GM12878 (cell line): ENCODE data around the gene CCDC97. TPM values are rescaled to one million over a fixed set of nuclear protein-coding genes. Genes with fewer than 3 reads are reported as not detected.

Experiments used
- BHLHE40 ChIP-seq, 2 experiments: fragments of 450-650 bp in 1 of 2; IDR thresholded peaks; 2 replicates each; pipeline ENCODE4 v1.6.1; 2011 to 2017; ENCODE audit warnings: low read depth in 2 of 2, borderline replicate concordance in 1 of 2, improper control_type of control experiment in 1 of 2, low read length in 1 of 2, mild to moderate bottlenecking in 1 of 2
- IKZF2 ChIP-seq, 2 experiments: fragments of 450-650 bp; IDR thresholded peaks; 2 replicates each; pipeline ENCODE4 v1.6.1; 2017; ENCODE audit warnings: mild to moderate bottlenecking in 2 of 2, moderate library complexity in 2 of 2
- MTA2 ChIP-seq: fragments of 450-650 bp; IDR thresholded peaks from 2 replicates; pipeline ENCODE4 v1.6.1; 2016; ENCODE audit warnings: low read depth, mild to moderate bottlenecking, moderate library complexity
- NBN ChIP-seq: fragments of 450-650 bp; IDR thresholded peaks from 2 replicates; pipeline ENCODE4 v1.6.1; 2016
- NR2C1 ChIP-seq: fragments of 450-650 bp; IDR thresholded peaks from 2 replicates; pipeline ENCODE4 v1.6.1; 2017; ENCODE audit warnings: antibody characterized with exemption, mild to moderate bottlenecking, moderate library complexity
- NRF1 ChIP-seq: conservative IDR thresholded peaks from 2 replicates; pipeline ENCODE4 v1.6.1; 2011; ENCODE audit warnings: mild to moderate bottlenecking, low read depth, low read length, improper control_type of control experiment
- POU2F2 ChIP-seq: IDR thresholded peaks from 3 replicates; pipeline ENCODE4 v1.6.1; 2011; ENCODE audit warnings: low read depth, mild to moderate bottlenecking, low read length, borderline replicate concordance
- SMAD5 ChIP-seq: IDR thresholded peaks from 2 replicates; pipeline ENCODE4 v1.6.1; 2016; ENCODE audit warnings: antibody characterized with exemption, low read depth
- SMARCA5 ChIP-seq: fragments of 450-650 bp; IDR thresholded peaks from 2 replicates; pipeline ENCODE4 v1.6.1; 2017; ENCODE audit warnings: mild to moderate bottlenecking
- polyA plus RNA-seq, 11 experiments: library from polyadenylated mRNA; depleted of rRNA in 4 of 11; unstranded in 6 of 11; stranded (reverse) in 5 of 11; fragments of >200 nt; fragmentation: Nextera tagmentation in 4 of 11; fragmentation: Illumina TruSeq in 1 of 11; extraction: Ambion mirVana in 4 of 11; extraction: Trizol in 1 of 11; gene quantifications; 1 replicate in 1 of 11; 2 replicates in 10 of 11; pipeline versions ENCODE4 v1.2.1 to v1.2.3, GENCODE V29; 2011 to 2016; ENCODE audit warnings: inconsistent platforms in 2 of 11, missing spikeins in 2 of 11, low read depth in 1 of 11
- total RNA-seq, 4 experiments: library from RNA; depleted of rRNA in 3 of 4; stranded (reverse); fragments of >200 nt in 3 of 4; fragmentation: Illumina TruSeq in 1 of 4; extraction: Trizol in 1 of 4; gene quantifications; 2 replicates each; pipeline versions ENCODE4 v1.2.1 to v1.2.3, GENCODE V29; 2013 to 2021
- TF ChIP-seq, protein P1 (sequence below): fragments of 450-650 bp; IDR thresholded peaks from 2 replicates; pipeline ENCODE4 v1.6.1; 2017; ENCODE audit warnings: low read depth, mild to moderate bottlenecking, moderate library complexity
- TF ChIP-seq, protein P2 (sequence below): fragments of 450-650 bp; IDR thresholded peaks from 2 replicates; pipeline ENCODE4 v1.6.1; 2016; ENCODE audit warnings: mild to moderate bottlenecking
- TF ChIP-seq, protein P3 (sequence below): fragments of 450-650 bp; IDR thresholded peaks from 2 replicates; pipeline ENCODE4 v1.6.1; 2016; ENCODE audit warnings: mild to moderate bottlenecking, moderate library complexity, borderline replicate concordance

Gene CCDC97
- total and polyA plus RNA-seq, 10 of the 15 experiments (the other 5 are each of a cell fraction or from before 2014, with no cell fraction given) = 1.8 to 34.1 (median 18.8) TPM

DNA sequence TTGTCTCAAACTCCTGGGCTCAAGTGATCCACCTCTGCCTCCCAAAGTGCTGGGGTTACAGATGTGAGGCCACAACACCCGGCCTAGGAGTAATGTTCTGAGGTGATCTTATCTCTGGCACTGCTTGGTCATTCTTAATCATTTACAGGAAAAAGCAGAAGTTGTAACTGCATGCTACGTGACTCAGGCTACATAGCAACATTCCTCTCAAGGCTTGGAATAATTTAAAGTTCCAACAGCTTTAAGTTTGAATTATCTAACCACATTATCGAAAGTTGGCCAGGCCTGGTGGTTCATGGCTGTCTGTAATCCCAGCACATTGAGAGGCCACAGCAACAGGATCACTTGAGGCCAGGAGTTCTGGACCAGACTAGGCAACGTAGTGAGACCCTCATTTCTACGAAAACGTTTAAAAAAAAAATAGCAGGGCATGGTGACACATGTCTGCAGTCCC, 57.9 kb downstream of the CCDC97 start (continued):
- TF ChIP-seq, protein P1, sequence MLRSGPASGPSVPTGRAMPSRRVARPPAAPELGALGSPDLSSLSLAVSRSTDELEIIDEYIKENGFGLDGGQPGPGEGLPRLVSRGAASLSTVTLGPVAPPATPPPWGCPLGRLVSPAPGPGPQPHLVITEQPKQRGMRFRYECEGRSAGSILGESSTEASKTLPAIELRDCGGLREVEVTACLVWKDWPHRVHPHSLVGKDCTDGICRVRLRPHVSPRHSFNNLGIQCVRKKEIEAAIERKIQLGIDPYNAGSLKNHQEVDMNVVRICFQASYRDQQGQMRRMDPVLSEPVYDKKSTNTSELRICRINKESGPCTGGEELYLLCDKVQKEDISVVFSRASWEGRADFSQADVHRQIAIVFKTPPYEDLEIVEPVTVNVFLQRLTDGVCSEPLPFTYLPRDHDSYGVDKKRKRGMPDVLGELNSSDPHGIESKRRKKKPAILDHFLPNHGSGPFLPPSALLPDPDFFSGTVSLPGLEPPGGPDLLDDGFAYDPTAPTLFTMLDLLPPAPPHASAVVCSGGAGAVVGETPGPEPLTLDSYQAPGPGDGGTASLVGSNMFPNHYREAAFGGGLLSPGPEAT = peak; percentile 82
- TF ChIP-seq NBN (0 out of 2 replicates have a peak, but pooled peaks have one; percentile 37), IKZF2 (IDR thresholded peaks at IDR 0.05) (peak; percentile 85 to 91), SMAD5 (no peak), BHLHE40 (IDR thresholded peaks at IDR 0.05; ENCODE audit: borderline replicate concordance in 1 of 2, low read depth in 2 of 2, low read length in 1 of 2) (0 out of 4 replicates have a peak, but pooled peaks of 1 of the 2 experiments have one; percentile 10), SMARCA5 (0 out of 2 replicates have a peak, but pooled peaks have one; percentile 5), POU2F2 (no peak), NR2C1 (no peak), MTA2 (peak; percentile 48; the same call in 1 of the 2 replicates), NRF1 (no peak)
- TF ChIP-seq, protein P2, sequence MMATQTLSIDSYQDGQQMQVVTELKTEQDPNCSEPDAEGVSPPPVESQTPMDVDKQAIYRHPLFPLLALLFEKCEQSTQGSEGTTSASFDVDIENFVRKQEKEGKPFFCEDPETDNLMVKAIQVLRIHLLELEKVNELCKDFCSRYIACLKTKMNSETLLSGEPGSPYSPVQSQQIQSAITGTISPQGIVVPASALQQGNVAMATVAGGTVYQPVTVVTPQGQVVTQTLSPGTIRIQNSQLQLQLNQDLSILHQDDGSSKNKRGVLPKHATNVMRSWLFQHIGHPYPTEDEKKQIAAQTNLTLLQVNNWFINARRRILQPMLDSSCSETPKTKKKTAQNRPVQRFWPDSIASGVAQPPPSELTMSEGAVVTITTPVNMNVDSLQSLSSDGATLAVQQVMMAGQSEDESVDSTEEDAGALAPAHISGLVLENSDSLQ = 0 out of 2 replicates have a peak, but pooled peaks have one; percentile 21
- TF ChIP-seq, protein P3, sequence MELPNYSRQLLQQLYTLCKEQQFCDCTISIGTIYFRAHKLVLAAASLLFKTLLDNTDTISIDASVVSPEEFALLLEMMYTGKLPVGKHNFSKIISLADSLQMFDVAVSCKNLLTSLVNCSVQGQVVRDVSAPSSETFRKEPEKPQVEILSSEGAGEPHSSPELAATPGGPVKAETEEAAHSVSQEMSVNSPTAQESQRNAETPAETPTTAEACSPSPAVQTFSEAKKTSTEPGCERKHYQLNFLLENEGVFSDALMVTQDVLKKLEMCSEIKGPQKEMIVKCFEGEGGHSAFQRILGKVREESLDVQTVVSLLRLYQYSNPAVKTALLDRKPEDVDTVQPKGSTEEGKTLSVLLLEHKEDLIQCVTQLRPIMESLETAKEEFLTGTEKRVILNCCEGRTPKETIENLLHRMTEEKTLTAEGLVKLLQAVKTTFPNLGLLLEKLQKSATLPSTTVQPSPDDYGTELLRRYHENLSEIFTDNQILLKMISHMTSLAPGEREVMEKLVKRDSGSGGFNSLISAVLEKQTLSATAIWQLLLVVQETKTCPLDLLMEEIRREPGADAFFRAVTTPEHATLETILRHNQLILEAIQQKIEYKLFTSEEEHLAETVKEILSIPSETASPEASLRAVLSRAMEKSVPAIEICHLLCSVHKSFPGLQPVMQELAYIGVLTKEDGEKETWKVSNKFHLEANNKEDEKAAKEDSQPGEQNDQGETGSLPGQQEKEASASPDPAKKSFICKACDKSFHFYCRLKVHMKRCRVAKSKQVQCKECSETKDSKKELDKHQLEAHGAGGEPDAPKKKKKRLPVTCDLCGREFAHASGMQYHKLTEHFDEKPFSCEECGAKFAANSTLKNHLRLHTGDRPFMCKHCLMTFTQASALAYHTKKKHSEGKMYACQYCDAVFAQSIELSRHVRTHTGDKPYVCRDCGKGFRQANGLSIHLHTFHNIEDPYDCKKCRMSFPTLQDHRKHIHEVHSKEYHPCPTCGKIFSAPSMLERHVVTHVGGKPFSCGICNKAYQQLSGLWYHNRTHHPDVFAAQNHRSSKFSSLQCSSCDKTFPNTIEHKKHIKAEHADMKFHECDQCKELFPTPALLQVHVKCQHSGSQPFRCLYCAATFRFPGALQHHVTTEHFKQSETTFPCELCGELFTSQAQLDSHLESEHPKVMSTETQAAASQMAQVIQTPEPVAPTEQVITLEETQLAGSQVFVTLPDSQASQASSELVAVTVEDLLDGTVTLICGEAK = no peak
